ENCODE results near the gene CCDC150. TPM values are rescaled to one million over a fixed set of nuclear protein-coding genes. Genes with fewer than 3 reads are reported as not detected.
A peak's percentile ranks its signal among the peaks of the same experiment; 100 is the strongest.

The CCDC150 gene
- total RNA-seq, 1 donor from 2014 or later = 25.6 TPM

- Mint-ChIP-seq H3K4me3 (ENCODE audit: unreplicated experiment) (no peak overlapping the region), H3K27me3 (ENCODE audit: unreplicated experiment) (peaks cover 12% of the 10 kb centered on the region), H3K4me1 (ENCODE audit: low read depth, unreplicated experiment) (peaks cover 27% of the 10 kb centered on the region), H3K27ac (ENCODE audit: unreplicated experiment) (no peak overlapping the region), H3K9me3 (ENCODE audit: unreplicated experiment) (peaks cover 16% of the 10 kb centered on the region), H3K36me3 (ENCODE audit: unreplicated experiment) (no peaks in the 10 kb centered on the region)
- DNase-seq = no peak
- TF ChIP-seq CTCF (IDR thresholded peaks at IDR 0.05; ENCODE audit: partially characterized antibody, unreplicated experiment) = no peak
These were observed 41.1 kb upstream of the CCDC150 start for GRCh38 chr2:196598412-196598811.

- DNase-seq = no peak
- TF ChIP-seq CTCF (IDR thresholded peaks at IDR 0.05; ENCODE audit: partially characterized antibody, unreplicated experiment) = no peak
- Mint-ChIP-seq H3K4me1 (ENCODE audit: low read depth, unreplicated experiment) (peaks cover 29% of the 10 kb centered on the region), H3K4me3 (ENCODE audit: unreplicated experiment) (no peak overlapping the region), H3K36me3 (ENCODE audit: unreplicated experiment) (no peaks in the 10 kb centered on the region), H3K9me3 (ENCODE audit: unreplicated experiment) (peaks cover 12% of the 10 kb centered on the region), H3K27ac (ENCODE audit: unreplicated experiment) (no peak overlapping the region), H3K27me3 (ENCODE audit: unreplicated experiment) (peaks cover 8% of the 10 kb centered on the region)
These were observed 40.7 kb upstream of the CCDC150 start for GRCh38 chr2:196598846-196599245.

- peaks cover 27% of the 10 kb centered on the region for H3K4me1 Mint-ChIP-seq (ENCODE audit: low read depth, unreplicated experiment)
- H3K4me3 Mint-ChIP-seq (ENCODE audit: unreplicated experiment) = peak overlapping the region; percentile 55
- H3K27ac Mint-ChIP-seq (ENCODE audit: unreplicated experiment) = peak overlapping the region; percentile 94
- peak; percentile 74 for DNase-seq
- H3K36me3 Mint-ChIP-seq (ENCODE audit: unreplicated experiment) = no peaks in the 10 kb centered on the region
- H3K9me3 Mint-ChIP-seq (ENCODE audit: unreplicated experiment) = peaks cover 4% of the 10 kb centered on the region
- H3K27me3 Mint-ChIP-seq (ENCODE audit: unreplicated experiment) = peaks cover 2% of the 10 kb centered on the region
- no peak for TF ChIP-seq CTCF (IDR thresholded peaks at IDR 0.05; ENCODE audit: partially characterized antibody, unreplicated experiment)
These were observed 37.8 kb upstream of the CCDC150 start for GRCh38 chr2:196601430-196602306.

GRCh38 chr2:196604196-196604595 is 35.3 kb upstream of the CCDC150 start:
- peak overlapping the region; percentile 13 for H3K4me3 Mint-ChIP-seq (ENCODE audit: unreplicated experiment)
- TF ChIP-seq CTCF (IDR thresholded peaks at IDR 0.05; ENCODE audit: partially characterized antibody, unreplicated experiment) = no peak
- no peak overlapping the region for H3K27ac Mint-ChIP-seq (ENCODE audit: unreplicated experiment)
- peaks cover 27% of the 10 kb centered on the region for H3K4me1 Mint-ChIP-seq (ENCODE audit: low read depth, unreplicated experiment)
- H3K27me3 Mint-ChIP-seq (ENCODE audit: unreplicated experiment) = peaks cover 5% of the 10 kb centered on the region
- H3K36me3 Mint-ChIP-seq (ENCODE audit: unreplicated experiment) = no peaks in the 10 kb centered on the region
- H3K9me3 Mint-ChIP-seq (ENCODE audit: unreplicated experiment) = peaks cover 4% of the 10 kb centered on the region
- DNase-seq = no peak

- Mint-ChIP-seq H3K9me3 (ENCODE audit: unreplicated experiment) (peaks cover 2% of the 10 kb centered on the region), H3K36me3 (ENCODE audit: unreplicated experiment) (no peaks in the 10 kb centered on the region), H3K4me1 (ENCODE audit: low read depth, unreplicated experiment) (peaks cover 16% of the 10 kb centered on the region), H3K27ac (ENCODE audit: unreplicated experiment) (no peak overlapping the region), H3K27me3 (ENCODE audit: unreplicated experiment) (peaks cover 5% of the 10 kb centered on the region), H3K4me3 (ENCODE audit: unreplicated experiment) (no peak overlapping the region)
- no peak for DNase-seq
- no peak for TF ChIP-seq CTCF (IDR thresholded peaks at IDR 0.05; ENCODE audit: partially characterized antibody, unreplicated experiment)
These were observed 33.0 kb upstream of the CCDC150 start for GRCh38 chr2:196606516-196606915.

Measured in glutamatergic neuron (in vitro differentiated cells).